Upper lobe of left lung (tissue), 4 donors: Measurements from ENCODE around the gene PRKRA.

Experiments used
- EP300 ChIP-seq, 4 donors: sonication (generic); formaldehyde crosslinking; IDR thresholded peaks; one replicate each; pipeline ENCODE4 v1.5.1; 2017; ENCODE audit warnings: antibody characterized with exemption in 4 of 4, control low read depth in 2 of 4
- POLR2A ChIP-seq, 4 donors: fragments of 450-650 bp; IDR thresholded peaks; one replicate each; pipeline ENCODE4 v1.5.1; 2016 to 2017; ENCODE audit warnings: antibody characterized with exemption in 4 of 4, mild to moderate bottlenecking in 2 of 4
- POLR2AphosphoS5 ChIP-seq, 2 donors: sonication (generic); formaldehyde crosslinking; IDR thresholded peaks; one replicate each; pipeline ENCODE4 v1.5.1; 2017; ENCODE audit warnings: antibody characterized with exemption in 2 of 2
- TF ChIP-seq, protein P1 (sequence below), 6 experiments: fragments of 450-650 bp in 4 of 6; fragments of 200-600 bp in 2 of 6; sonication (generic) in 2 of 6; IDR thresholded peaks; one replicate each; pipeline ENCODE4 v1.5.1; 2016 to 2019; ENCODE audit warnings: antibody characterized with exemption in 6 of 6

DNA sequence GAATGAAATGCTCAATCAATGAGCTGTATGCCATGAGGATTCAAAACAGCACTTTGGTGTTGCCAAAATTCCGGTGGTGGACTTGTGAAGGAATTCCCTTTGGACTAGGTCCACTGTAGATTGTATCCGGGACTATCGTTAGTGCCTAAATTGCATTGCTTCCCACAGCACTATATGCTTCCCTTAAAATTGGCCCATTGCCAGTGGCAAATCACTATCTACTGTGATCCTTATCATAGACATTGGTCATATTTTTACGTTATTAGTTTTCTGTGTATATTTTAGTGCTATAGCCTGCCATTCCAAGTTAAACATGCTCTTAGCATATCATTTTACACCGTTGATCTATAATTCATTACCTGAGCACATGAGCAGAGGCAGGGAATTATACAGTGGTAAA lies 1.9 kb upstream of the PRKRA start:
- TF ChIP-seq POLR2AphosphoS5 (IDR thresholded peaks at IDR 0.05) (no peak), EP300 (IDR thresholded peaks at IDR 0.05) (no peak), POLR2A (IDR thresholded peaks at IDR 0.05) (no peak)
- TF ChIP-seq, protein P1, sequence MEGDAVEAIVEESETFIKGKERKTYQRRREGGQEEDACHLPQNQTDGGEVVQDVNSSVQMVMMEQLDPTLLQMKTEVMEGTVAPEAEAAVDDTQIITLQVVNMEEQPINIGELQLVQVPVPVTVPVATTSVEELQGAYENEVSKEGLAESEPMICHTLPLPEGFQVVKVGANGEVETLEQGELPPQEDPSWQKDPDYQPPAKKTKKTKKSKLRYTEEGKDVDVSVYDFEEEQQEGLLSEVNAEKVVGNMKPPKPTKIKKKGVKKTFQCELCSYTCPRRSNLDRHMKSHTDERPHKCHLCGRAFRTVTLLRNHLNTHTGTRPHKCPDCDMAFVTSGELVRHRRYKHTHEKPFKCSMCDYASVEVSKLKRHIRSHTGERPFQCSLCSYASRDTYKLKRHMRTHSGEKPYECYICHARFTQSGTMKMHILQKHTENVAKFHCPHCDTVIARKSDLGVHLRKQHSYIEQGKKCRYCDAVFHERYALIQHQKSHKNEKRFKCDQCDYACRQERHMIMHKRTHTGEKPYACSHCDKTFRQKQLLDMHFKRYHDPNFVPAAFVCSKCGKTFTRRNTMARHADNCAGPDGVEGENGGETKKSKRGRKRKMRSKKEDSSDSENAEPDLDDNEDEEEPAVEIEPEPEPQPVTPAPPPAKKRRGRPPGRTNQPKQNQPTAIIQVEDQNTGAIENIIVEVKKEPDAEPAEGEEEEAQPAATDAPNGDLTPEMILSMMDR (IDR thresholded peaks at IDR 0.05): no peak
